Stimulated activated naive CD8-positive, alpha-beta T cell treated with anti-CD3 and anti-CD28 coated beads, Interleukin-15, Interleukin-2, amounts not matched to agents 100 ng/mL and 50 ng/mL, for 24 hours (primary cell): ENCODE data around the gene DNAAF1.
A peak's percentile ranks its signal among the peaks of the same experiment; 100 is the strongest.

Experiments used
- H3K27ac Mint-ChIP-seq: one replicate; pipeline ENCODE4 v1.8.0; 2021; ENCODE audit warnings: mild to moderate bottlenecking, mixed read lengths
- H3K27me3 Mint-ChIP-seq: one replicate; pipeline ENCODE4 v1.8.0; 2021; ENCODE audit warnings: mixed read lengths
- H3K36me3 Mint-ChIP-seq: one replicate; pipeline ENCODE4 v1.8.0; 2021; ENCODE audit warnings: low read depth, mixed read lengths
- H3K4me1 Mint-ChIP-seq: one replicate; pipeline ENCODE4 v1.8.0; 2021; ENCODE audit warnings: low read depth, mixed read lengths
- H3K4me3 Mint-ChIP-seq: one replicate; pipeline ENCODE4 v1.8.0; 2021; ENCODE audit warnings: mild to moderate bottlenecking, mixed read lengths
- H3K9me3 Mint-ChIP-seq: one replicate; pipeline ENCODE4 v1.8.0; 2021; ENCODE audit warnings: mixed read lengths

DNAAF1 gene

DNA sequence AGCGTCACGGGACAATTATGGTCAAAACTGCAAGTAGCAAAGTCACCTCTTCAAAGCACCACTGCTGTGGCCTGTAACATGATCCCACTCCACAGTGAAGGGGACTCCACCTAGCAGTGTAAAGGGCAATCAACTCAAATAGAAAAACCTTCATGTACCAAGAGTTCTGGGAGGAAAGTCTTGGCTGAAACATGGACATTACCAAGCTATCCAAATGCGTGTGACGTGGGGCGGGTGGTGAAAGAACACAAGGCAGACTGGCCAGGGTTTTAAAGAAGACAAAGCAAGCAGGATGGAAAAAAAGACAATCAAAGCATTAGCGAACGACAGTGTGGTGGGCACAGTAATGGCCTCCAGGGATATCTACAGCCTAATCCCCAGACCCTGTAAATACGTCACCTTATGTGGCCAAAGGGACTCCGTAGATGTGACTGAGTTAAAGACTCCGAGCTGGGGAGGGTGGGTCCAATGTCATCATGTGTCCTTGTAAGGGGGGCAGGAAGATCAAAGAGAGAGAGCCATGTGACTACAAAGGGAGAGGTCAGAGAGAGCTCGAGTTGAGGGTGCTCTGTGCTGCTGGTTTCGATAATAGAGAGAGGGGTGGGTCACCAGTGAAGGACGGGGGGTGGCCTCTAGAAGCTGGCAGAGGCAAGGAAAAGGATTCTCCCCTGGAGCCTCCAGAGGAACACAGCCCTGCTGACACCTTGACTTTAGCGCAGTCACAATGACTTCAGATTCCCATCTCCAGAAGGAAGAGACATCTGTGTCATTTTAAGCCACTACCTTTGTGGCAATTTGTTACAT is 6.1 kb upstream of the DNAAF1 start:
- Mint-ChIP-seq H3K4me3 (peak overlapping the region; percentile 75), H3K36me3 (peaks cover 15% of the 10 kb centered on the region), H3K27ac (peak overlapping the region; percentile 96), H3K27me3 (no peaks in the 10 kb centered on the region), H3K4me1 (peaks cover 69% of the 10 kb centered on the region), H3K9me3 (no peaks in the 10 kb centered on the region)

DNA sequence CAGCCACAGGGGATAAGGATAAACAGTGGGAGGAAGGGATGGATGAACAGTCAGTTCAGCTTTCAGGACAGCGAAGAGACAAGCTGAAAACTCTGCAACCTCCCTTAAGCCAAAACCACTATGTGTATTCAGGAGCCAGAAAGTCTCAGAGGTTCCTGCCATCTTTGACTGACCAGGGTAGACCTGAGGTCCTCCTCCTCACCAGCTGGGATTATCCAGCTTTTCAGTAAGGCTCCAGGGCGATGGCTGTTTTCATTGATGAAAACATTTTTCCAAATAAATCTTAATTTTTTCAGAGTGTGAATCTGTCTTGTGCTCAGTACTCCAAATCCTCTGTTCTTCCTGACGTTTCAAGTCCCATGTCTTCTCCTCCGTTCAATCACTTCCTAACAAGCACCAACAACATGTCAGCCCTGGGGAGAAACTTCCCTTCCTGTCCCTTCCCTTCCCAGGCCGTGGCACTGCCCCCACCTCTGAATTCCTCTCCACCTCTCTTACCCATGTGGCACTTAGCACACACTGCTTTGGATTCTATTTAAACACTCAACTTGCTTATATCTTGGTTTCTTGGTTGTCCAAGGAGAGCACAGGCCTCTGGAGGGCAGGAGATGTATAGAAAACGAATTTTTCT is 5.4 kb upstream of the DNAAF1 start:
- Mint-ChIP-seq H3K27me3 (no peaks in the 10 kb centered on the region), H3K4me1 (peaks cover 74% of the 10 kb centered on the region), H3K9me3 (no peaks in the 10 kb centered on the region), H3K27ac (peak overlapping the region; percentile 96), H3K36me3 (peaks cover 15% of the 10 kb centered on the region), H3K4me3 (no peak overlapping the region)

DNA sequence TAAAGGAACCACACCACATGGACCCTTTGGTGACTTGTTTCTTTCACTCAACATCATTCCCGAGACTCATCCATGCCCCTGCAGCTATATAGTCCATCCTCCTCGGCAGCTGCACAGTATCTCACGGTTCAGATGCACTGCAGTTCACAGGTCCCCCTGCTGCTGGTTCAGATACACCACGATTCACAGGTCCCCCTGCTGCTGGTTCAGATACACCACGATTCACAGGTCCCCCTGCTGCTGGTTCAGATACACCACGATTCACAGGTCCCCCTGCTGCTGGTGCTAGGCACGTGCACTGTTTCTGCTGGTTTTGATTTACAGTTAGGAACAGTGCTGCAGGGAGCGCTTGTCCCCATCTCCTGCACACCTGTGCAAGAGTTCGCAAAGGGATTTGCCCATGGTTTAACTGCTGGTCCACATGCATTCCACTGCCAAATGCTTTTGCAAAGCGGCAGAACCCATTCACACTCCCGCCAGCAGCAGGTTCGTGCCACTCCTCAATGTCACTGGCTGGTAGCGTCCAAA is 3.9 kb upstream of the DNAAF1 start:
- H3K27ac Mint-ChIP-seq: no peak overlapping the region
- H3K4me3 Mint-ChIP-seq: no peak overlapping the region
- H3K36me3 Mint-ChIP-seq: peaks cover 11% of the 10 kb centered on the region
- peaks cover 70% of the 10 kb centered on the region for H3K4me1 Mint-ChIP-seq
- no peaks in the 10 kb centered on the region for H3K9me3 Mint-ChIP-seq
- H3K27me3 Mint-ChIP-seq: no peaks in the 10 kb centered on the region

DNA sequence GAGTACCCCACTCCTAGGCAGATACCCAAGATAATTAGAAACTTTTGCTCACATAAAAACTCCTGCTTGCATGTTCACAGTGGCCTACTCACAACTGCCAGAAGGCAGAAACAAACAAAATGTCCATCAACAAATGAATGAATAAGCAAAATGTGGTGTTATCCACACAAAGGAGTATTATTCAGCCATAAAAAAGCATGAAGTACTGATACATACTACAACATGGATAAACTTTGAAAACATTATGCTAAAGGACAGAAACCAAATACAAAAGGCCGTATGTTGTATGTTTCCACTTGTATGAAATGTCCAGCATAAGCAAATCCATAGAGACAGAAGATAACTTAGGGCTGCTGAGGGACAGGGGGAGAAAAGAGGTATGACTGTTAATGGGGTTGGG is 2.0 kb upstream of the DNAAF1 start:
- Mint-ChIP-seq H3K9me3 (no peaks in the 10 kb centered on the region), H3K27me3 (peaks cover 4% of the 10 kb centered on the region), H3K4me3 (peak overlapping the region; percentile 64), H3K4me1 (peaks cover 51% of the 10 kb centered on the region), H3K36me3 (peaks cover 11% of the 10 kb centered on the region), H3K27ac (peak overlapping the region; percentile 50)

DNA sequence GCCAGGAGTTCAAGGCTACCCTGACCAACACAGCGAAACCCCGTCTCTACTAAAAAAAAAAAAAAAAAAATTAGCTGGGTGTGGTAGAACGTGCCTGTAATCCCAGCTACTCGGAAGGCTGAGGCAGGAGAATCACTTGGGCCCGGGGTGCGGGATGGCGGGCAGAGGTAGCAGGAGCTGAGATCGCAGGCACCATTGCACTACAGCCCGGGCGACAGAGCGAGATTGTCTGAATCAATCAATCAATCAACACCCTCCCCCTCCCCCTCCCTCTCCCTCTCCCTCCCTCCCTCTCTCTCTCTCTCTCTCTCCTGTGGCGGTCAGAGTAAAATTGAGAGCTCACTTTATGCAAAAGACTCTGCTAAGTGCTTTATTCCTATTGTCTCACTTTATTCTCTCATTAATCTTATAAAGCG is 1.3 kb upstream of the DNAAF1 start:
- H3K4me1 Mint-ChIP-seq: peaks cover 44% of the 10 kb centered on the region
- peak overlapping the region; percentile 90 for H3K4me3 Mint-ChIP-seq
- H3K27me3 Mint-ChIP-seq: peaks cover 5% of the 10 kb centered on the region
- no peaks in the 10 kb centered on the region for H3K9me3 Mint-ChIP-seq
- peak overlapping the region; percentile 82 for H3K27ac Mint-ChIP-seq
- H3K36me3 Mint-ChIP-seq: peaks cover 8% of the 10 kb centered on the region

DNA sequence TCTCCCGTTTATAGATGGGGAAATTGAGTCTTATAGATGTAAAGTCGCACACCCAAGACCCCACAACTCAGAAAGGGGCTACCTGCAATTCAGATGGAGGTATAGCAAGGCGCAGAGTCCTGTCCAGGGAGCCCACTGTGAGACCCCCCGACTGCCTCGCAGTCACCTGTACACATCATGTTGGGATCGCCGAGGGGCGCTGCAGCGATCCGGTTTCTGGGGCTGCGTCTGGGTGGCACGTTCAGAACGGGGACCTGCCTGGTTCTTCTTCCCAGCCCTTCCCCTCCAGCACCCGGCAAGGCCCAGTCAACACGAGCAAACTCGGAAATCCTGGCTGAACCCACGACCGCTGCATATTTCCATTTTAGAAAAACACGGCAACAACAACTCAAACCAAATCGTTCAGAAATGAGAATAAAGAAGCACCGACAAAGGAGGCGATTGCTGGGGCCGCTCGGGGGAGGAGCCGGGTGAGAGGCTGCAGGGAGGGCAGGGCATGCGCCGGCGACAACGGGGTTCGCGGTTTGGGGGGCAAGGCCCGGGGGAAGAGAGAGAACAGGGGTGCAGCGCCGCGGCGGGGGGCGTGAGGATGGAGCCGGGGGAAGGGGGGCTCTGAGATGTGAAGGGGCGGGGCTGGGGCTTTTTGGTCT is 774 bp upstream of the DNAAF1 start:
- H3K36me3 Mint-ChIP-seq: peaks cover 4% of the 10 kb centered on the region
- H3K27ac Mint-ChIP-seq: peak overlapping the region; percentile 82
- H3K4me3 Mint-ChIP-seq: peak overlapping the region; percentile 90
- H3K9me3 Mint-ChIP-seq: no peaks in the 10 kb centered on the region
- H3K4me1 Mint-ChIP-seq: peaks cover 39% of the 10 kb centered on the region
- H3K27me3 Mint-ChIP-seq: peaks cover 8% of the 10 kb centered on the region

DNA sequence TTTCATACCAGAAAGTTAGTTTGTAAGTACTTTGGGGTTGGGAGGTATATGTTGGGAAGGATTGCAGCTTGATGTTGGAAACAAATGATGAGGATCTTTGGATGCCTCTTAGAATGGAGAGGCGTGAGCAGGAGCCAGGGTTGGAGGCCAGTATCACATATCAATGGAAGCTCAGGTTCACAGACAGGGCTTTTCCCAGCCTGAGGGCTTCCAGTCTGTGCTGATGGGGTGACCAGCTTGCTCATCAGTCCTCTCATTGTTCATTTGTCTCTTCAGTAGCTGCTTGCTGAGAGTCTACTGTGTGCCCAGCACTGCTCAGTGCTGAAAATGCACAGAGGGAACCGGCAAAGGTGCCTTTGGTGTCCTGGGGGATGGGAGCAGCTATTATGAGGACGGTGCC is 5.8 kb downstream of the DNAAF1 start:
- Mint-ChIP-seq H3K4me1 (no peaks in the 10 kb centered on the region), H3K9me3 (no peaks in the 10 kb centered on the region), H3K27ac (no peak overlapping the region), H3K4me3 (no peak overlapping the region), H3K27me3 (peaks cover 22% of the 10 kb centered on the region), H3K36me3 (no peaks in the 10 kb centered on the region)

DNA sequence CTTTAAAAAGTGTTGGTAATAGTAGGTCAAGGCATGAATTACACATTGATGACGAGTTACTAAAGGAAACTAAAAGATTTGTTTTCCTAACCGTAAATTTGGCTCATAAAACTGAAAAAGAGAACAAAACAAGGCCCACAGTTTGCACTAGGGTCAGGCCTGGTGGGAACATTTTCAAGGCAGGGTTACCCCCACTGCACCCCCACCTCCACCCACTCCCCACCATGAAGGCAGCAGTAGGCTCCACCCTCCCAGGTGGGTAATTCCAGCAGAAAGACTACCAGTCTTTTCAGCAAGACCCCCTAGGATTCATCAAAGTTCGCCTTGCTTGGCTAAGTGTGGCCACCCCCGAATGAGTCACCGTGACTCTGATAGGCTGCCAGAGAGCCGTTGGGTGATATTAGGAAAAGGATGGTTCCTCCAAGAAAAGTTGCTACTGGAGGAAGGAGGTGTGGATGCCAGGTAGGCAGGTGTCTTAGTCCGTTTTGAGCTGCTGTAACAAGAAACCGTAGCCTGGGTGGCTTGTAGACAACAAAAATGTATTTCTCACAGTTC is 8.6 kb downstream of the DNAAF1 start:
- no peak overlapping the region for H3K4me3 Mint-ChIP-seq
- no peaks in the 10 kb centered on the region for H3K9me3 Mint-ChIP-seq
- peaks cover 28% of the 10 kb centered on the region for H3K27me3 Mint-ChIP-seq
- no peaks in the 10 kb centered on the region for H3K4me1 Mint-ChIP-seq
- no peak overlapping the region for H3K27ac Mint-ChIP-seq
- no peaks in the 10 kb centered on the region for H3K36me3 Mint-ChIP-seq

DNA sequence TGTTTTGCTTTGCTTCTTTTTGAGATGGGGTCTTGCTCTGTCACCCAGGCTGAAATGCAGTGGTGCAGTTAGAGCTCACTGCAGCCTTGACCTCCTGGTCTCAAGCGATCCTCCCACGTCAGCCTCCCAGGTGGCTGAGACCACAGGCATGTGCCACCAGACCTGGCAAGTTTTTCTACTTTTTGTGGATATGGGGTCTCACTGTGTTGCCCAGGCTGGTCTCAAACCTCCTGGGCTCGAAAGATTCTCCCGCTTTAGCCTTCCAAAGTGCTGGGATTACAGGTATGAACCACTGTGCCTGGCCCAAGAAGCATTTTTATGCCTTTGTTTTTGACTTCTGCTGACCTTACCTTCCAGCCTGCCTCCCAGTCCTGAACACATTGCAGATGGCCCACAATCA is 10.1 kb downstream of the DNAAF1 start:
- Mint-ChIP-seq H3K4me1 (no peaks in the 10 kb centered on the region), H3K9me3 (no peaks in the 10 kb centered on the region), H3K27ac (no peak overlapping the region), H3K4me3 (no peak overlapping the region), H3K36me3 (no peaks in the 10 kb centered on the region), H3K27me3 (peaks cover 33% of the 10 kb centered on the region)

DNA sequence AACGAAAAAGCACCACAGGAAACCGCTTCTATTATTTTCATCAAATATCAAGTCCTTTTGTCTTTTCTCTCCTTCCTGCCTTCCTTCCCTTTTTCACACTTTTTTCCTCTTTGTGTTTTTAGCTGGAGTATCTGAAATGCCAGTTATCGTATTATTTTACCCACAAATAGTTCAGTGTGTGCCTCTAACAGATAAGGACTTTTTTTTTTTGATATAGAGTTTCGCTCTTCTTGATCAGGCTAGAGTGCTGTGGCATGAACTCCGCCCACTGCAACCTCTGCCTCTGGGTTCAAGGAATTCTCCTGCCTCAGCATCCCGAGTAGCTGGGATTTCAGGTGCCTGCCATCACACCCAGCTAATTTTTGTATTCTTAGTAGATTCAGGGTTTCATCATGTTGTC is 10.7 kb downstream of the DNAAF1 start:
- Mint-ChIP-seq H3K9me3 (no peaks in the 10 kb centered on the region), H3K36me3 (no peaks in the 10 kb centered on the region), H3K27ac (no peak overlapping the region), H3K4me1 (no peaks in the 10 kb centered on the region), H3K4me3 (no peak overlapping the region), H3K27me3 (peaks cover 32% of the 10 kb centered on the region)

DNA sequence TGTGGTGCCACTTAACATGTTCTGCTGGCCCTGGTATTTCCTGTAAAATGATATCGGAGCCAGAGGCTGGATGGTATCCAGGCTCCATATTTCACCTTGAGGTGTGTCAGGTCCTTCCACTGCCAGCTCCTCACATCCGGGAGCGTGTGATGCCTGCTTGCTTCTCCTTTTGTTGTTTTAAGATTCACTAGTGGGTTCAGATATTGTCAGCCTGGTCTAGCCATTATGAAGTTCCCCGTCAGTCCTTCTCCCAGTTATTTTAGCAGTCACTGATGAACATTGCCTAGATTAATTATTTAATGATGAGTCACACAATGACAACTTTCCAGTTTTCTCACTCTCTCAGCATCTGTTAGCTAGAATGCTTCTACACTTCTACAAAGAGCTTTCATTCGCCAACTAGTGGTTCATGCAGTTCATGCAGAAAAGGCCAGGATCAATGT is 11.3 kb downstream of the DNAAF1 start:
- no peak overlapping the region for H3K27ac Mint-ChIP-seq
- H3K9me3 Mint-ChIP-seq: no peaks in the 10 kb centered on the region
- peaks cover 35% of the 10 kb centered on the region for H3K27me3 Mint-ChIP-seq
- H3K4me3 Mint-ChIP-seq: no peak overlapping the region
- no peaks in the 10 kb centered on the region for H3K36me3 Mint-ChIP-seq
- no peaks in the 10 kb centered on the region for H3K4me1 Mint-ChIP-seq

DNA sequence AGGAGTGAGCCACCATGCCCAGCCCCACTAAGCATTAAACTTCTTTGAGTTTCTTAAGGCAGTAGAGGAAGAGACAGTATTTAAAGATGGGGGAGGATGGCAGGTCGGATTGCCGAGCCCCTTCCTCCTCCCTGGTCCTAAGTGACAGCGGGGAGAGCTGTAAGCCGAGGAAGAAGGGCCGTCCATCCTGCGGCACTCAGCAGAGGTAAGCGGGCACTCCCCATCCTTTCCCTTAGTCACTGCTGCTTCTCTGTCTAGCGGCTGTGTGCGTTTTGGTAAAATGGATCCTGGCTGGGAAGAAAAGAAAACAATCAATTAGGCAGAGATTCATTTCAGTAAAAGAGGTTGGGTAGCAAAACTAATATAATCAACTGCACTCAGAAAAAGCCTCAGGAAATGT is 13.9 kb downstream of the DNAAF1 start:
- no peak overlapping the region for H3K4me3 Mint-ChIP-seq
- H3K4me1 Mint-ChIP-seq: no peaks in the 10 kb centered on the region
- no peaks in the 10 kb centered on the region for H3K36me3 Mint-ChIP-seq
- H3K27me3 Mint-ChIP-seq: peaks cover 46% of the 10 kb centered on the region
- no peaks in the 10 kb centered on the region for H3K9me3 Mint-ChIP-seq
- no peak overlapping the region for H3K27ac Mint-ChIP-seq

DNA sequence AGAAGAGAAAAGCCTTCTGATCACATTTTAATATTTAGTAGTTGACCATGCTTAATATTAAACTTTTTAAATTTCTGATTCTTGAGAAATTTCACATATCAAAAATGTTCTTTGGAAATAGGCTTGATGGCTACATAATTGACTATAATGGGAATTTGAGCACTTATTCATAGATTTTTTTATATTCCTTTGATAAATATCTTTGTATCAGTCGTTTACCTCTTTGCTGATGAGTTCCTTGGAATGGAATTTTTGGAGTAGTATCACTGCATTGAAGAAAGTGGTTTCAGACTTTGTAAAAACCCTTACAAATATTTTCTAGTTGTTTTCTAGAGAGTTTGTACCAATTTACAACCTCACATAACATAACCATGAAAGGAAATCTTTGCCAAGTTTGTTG is 14.7 kb downstream of the DNAAF1 start:
- Mint-ChIP-seq H3K4me1 (no peaks in the 10 kb centered on the region), H3K27ac (no peak overlapping the region), H3K36me3 (no peaks in the 10 kb centered on the region), H3K4me3 (no peak overlapping the region), H3K27me3 (peaks cover 54% of the 10 kb centered on the region), H3K9me3 (no peaks in the 10 kb centered on the region)

DNA sequence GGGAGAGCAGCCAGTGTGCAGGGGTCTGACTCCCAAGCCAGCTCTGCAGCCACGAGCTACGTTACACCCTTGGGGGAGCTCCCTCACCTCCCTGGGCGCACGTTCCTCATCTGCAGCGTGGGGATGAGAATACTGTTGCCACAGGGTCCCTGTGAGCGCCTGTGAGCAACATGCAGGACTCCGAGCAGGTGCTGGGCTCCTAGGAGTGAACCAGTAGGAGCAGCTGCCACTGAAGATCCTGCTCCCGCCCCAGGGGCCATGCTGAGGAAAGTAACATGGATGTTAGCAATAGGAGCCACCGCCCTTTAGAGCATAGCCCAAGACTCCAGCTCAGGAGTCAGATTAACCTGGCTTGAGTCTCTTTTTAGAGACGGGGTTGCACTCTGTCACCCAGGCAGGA is 15.9 kb downstream of the DNAAF1 start:
- no peaks in the 10 kb centered on the region for H3K36me3 Mint-ChIP-seq

DNA sequence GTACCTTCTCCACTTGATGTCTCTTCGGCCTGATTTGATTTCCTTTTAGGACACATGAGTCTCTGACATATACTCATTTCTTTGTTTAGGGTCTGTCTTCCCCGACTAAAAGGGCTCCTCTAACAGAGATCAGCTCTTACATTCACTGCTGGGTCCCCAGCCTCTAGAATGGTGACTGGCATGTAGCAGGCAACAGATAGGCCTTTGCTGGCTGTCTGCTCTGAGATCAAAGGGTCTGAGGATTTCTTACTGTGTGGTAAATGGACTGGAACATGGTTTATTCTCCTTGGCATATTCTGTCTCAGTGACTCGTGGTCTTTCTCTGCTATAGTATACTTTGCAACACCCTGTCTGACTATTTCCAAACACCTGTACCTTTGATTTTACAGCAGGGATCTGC is 16.7 kb downstream of the DNAAF1 start:
- Mint-ChIP-seq H3K4me3 (no peak overlapping the region), H3K9me3 (no peaks in the 10 kb centered on the region), H3K27me3 (peaks cover 51% of the 10 kb centered on the region), H3K4me1 (no peaks in the 10 kb centered on the region), H3K36me3 (no peaks in the 10 kb centered on the region), H3K27ac (no peak overlapping the region)

More for the DNA sequence above, 15.9 kb downstream of the DNAAF1 start:
- Mint-ChIP-seq H3K27me3 (peaks cover 54% of the 10 kb centered on the region), H3K9me3 (no peaks in the 10 kb centered on the region), H3K4me3 (no peak overlapping the region), H3K4me1 (no peaks in the 10 kb centered on the region), H3K27ac (no peak overlapping the region)
